Panc1 (cell line): ENCODE measurements around the gene BTRC. TPM values are rescaled to one million over a fixed set of nuclear protein-coding genes. Genes with fewer than 3 reads are reported as not detected.
"Not testable (repeated sequence)": the region's sequence is repeated elsewhere in the genome, so short reads cannot be mapped to it uniquely, and the experiment has no call there.

ENCODE experiments used
- ATAC-seq: fragments of 200-7000 bp; cut with Tn5 transposase; 2 replicates; pipeline ENCODE4 v1.9.1; 2020; ENCODE audit warnings: mild to moderate bottlenecking, moderate library complexity
- BruUV-seq: library from RNA; stranded (reverse); fragments of 400-500 nt; replicated peaks from 2 replicates; lab custom pipeline; 2021; lab: Mats Ljungman, UMichigan
- CTCF ChIA-PET: fragments of 300-600 bp; sonication (Branson Sonifier 250); formaldehyde crosslinking; loops from one replicate; lab custom pipeline; 2022; ENCODE audit warnings: antibody characterized with exemption; lab: Charles Lee
- POLR2A ChIA-PET: fragments of 300-600 bp; sonication (Branson Sonifier 250); formaldehyde crosslinking; loops from one replicate; lab custom pipeline; 2022; ENCODE audit warnings: antibody characterized with exemption; lab: Charles Lee
- DNase-seq: peaks from one replicate; pipeline ENCODE4 v3.0.0-alpha.2; 2010; ENCODE audit warnings: low read depth, low spot score
- H3K27ac ChIP-seq: 2 replicates; pipeline ENCODE4 v1.5.1; 2011; ENCODE audit warnings: mild to moderate bottlenecking, low read length, inconsistent platforms
- H3K27me3 ChIP-seq: fragments of 200-500 bp; sonication (Bioruptor generic); 2 replicates; pipeline ENCODE4 v1.6.0; 2014; ENCODE audit warnings: low read length, inconsistent platforms; ENCODE audit not compliant: control insufficient read depth, insufficient read depth
- H3K36me3 ChIP-seq: fragments of 200-500 bp; sonication (Bioruptor generic); 2 replicates; pipeline ENCODE4 v1.5.1; 2014; ENCODE audit warnings: inconsistent platforms, mild to moderate bottlenecking, low read length, moderate library complexity; ENCODE audit not compliant: control insufficient read depth, insufficient read depth
- H3K4me1 ChIP-seq: 2 replicates; pipeline ENCODE4 v1.5.1; 2011; ENCODE audit warnings: inconsistent platforms, mild to moderate bottlenecking, low read length, moderate library complexity; ENCODE audit not compliant: control insufficient read depth, insufficient read depth
- H3K4me3 ChIP-seq, 2 experiments: 2 replicates each; pipeline ENCODE4 v1.5.1; 2011 to 2012; ENCODE audit warnings: low read depth in 2 of 2, low read length in 2 of 2, mild to moderate bottlenecking in 2 of 2, inconsistent platforms in 1 of 2, moderate library complexity in 1 of 2
- H3K9me3 ChIP-seq: fragments of 200-500 bp; sonication (Bioruptor generic); 2 replicates; pipeline ENCODE4 v1.5.1; 2014; ENCODE audit warnings: low read depth, mild to moderate bottlenecking, inconsistent platforms, low read length, moderate library complexity; ENCODE audit not compliant: control insufficient read depth, insufficient read depth
- POLR2AphosphoS5 ChIP-seq: IDR thresholded peaks from 2 replicates; pipeline ENCODE4 v1.6.1; 2012; ENCODE audit warnings: mild to moderate bottlenecking, low read depth, low read length, moderate library complexity
- SIN3A ChIP-seq: IDR thresholded peaks from 2 replicates; pipeline ENCODE4 v1.6.1; 2012; ENCODE audit warnings: low read depth, mild to moderate bottlenecking, low read length, moderate library complexity, borderline replicate concordance; ENCODE audit not compliant: insufficient read depth
- TCF7L2 ChIP-seq: IDR thresholded peaks from 2 replicates; pipeline ENCODE4 v1.6.1; 2011; ENCODE audit warnings: mild to moderate bottlenecking, low read depth, low read length, inconsistent platforms
- in situ Hi-C: cut with HindIII; loops from 2 replicates; pipeline ENCODE4 v1.10.0; 2016; ENCODE audit warnings: low sequenced_read_pairs, low pct_unique_long_range_greater_than_20kb
- intact Hi-C: fragments of 100-400 bp; cut with micrococcal nuclease; formaldehyde crosslinking; loops from one replicate; pipeline ENCODE4 v1.10.0; 2022; ENCODE audit not compliant: unreplicated experiment
- total RNA-seq: library from RNA; stranded (reverse); gene quantifications from one replicate; pipeline ENCODE4 v1.2.1, GENCODE V29; 2021; ENCODE audit not compliant: unreplicated experiment
- TF ChIP-seq, protein P1 (sequence below): fragments of 450-650 bp; IDR thresholded peaks from 2 replicates; pipeline ENCODE4 v1.5.1; 2017; ENCODE audit warnings: mild to moderate bottlenecking
- TF ChIP-seq, protein P2 (sequence below), 2 experiments: IDR thresholded peaks; 2 replicates each; pipeline ENCODE4 v1.6.1; 2011 to 2012; ENCODE audit warnings: low read depth in 2 of 2, control low read depth in 1 of 2, low read length in 1 of 2, mild to moderate bottlenecking in 1 of 2, moderate library complexity in 1 of 2; ENCODE audit not compliant: insufficient read depth in 1 of 2

Gene BTRC
- total RNA-seq, 1 experiment from 2014 or later: 22.1 TPM

DNA sequence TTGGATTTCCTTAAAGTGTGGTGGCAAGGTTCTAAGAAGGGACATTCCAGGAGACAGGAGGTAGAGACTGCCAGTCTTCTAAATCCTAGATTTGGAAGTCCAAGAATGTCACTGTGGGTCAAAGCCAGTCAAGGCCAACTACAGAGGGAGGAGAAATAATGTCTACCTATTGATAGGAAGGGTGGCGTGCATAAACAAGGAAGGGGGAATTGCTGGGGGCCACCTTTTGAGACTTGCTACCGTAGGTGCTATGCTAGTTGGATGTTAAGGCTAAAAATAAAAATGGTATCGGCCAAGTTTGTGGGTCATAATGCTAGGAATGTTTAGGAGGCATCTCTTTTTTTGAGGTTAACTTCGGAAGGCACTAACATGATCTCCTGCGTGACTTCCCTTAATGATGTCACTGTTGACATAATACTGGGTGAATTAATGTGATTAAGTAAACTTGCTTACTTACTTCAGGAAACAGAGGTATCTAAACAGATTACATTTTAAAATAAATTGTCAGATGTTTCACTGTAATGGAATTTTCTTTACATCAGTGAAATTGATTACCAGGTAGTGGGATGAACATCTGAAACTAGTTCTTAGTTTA is 4.8 kb downstream of the BTRC start:
- Histone ChIP-seq H3K4me1 (peaks cover 9% of the 10 kb centered on the region; the same call in 1 of the 2 replicates), H3K27ac (no peak overlapping the region), H3K27me3 (no peaks in the 10 kb centered on the region), H3K9me3 (no peaks in the 10 kb centered on the region), H3K4me3 (no peak overlapping the region), H3K36me3 (peaks cover 7% of the 10 kb centered on the region; the same call in 1 of the 2 replicates)
- ATAC-seq (no peak), DNase-seq (no peak)
- no TSS peak for BruUV-seq
- POLR2A ChIA-PET: no interaction called here
- TF ChIP-seq SIN3A (no peak), TCF7L2 (no peak), POLR2AphosphoS5 (no peak)
- TF ChIP-seq, protein P1, sequence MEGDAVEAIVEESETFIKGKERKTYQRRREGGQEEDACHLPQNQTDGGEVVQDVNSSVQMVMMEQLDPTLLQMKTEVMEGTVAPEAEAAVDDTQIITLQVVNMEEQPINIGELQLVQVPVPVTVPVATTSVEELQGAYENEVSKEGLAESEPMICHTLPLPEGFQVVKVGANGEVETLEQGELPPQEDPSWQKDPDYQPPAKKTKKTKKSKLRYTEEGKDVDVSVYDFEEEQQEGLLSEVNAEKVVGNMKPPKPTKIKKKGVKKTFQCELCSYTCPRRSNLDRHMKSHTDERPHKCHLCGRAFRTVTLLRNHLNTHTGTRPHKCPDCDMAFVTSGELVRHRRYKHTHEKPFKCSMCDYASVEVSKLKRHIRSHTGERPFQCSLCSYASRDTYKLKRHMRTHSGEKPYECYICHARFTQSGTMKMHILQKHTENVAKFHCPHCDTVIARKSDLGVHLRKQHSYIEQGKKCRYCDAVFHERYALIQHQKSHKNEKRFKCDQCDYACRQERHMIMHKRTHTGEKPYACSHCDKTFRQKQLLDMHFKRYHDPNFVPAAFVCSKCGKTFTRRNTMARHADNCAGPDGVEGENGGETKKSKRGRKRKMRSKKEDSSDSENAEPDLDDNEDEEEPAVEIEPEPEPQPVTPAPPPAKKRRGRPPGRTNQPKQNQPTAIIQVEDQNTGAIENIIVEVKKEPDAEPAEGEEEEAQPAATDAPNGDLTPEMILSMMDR: no peak
- TF ChIP-seq, protein P2, sequence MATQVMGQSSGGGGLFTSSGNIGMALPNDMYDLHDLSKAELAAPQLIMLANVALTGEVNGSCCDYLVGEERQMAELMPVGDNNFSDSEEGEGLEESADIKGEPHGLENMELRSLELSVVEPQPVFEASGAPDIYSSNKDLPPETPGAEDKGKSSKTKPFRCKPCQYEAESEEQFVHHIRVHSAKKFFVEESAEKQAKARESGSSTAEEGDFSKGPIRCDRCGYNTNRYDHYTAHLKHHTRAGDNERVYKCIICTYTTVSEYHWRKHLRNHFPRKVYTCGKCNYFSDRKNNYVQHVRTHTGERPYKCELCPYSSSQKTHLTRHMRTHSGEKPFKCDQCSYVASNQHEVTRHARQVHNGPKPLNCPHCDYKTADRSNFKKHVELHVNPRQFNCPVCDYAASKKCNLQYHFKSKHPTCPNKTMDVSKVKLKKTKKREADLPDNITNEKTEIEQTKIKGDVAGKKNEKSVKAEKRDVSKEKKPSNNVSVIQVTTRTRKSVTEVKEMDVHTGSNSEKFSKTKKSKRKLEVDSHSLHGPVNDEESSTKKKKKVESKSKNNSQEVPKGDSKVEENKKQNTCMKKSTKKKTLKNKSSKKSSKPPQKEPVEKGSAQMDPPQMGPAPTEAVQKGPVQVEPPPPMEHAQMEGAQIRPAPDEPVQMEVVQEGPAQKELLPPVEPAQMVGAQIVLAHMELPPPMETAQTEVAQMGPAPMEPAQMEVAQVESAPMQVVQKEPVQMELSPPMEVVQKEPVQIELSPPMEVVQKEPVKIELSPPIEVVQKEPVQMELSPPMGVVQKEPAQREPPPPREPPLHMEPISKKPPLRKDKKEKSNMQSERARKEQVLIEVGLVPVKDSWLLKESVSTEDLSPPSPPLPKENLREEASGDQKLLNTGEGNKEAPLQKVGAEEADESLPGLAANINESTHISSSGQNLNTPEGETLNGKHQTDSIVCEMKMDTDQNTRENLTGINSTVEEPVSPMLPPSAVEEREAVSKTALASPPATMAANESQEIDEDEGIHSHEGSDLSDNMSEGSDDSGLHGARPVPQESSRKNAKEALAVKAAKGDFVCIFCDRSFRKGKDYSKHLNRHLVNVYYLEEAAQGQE (IDR thresholded peaks at IDR 0.05; ENCODE audit: insufficient read depth in 1 of 2, low read depth in 2 of 2, low read length in 1 of 2): no peak
- CTCF ChIA-PET: no interaction called here
- intact Hi-C loops: no loop called here
- in situ Hi-C loops: no loop called here

DNA sequence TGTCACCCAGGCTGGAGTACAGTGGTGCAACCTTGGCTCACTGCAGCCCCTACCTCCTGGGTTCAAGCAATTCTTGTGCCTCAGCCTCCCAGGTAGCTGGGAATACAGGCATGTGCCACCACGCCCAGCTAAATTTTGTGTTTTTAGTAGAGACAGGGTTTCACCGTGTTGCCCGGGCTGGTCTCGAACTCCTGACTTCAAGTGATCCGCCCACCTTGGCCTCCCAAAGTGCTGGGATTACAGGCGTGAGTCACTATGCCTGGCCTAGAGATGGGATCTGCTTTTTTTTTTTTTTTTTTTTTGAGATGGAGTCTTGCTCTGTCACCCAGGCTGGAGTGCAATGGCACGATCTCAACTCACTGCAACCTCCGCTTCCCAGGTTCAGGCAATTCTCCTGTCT is 6.1 kb downstream of the BTRC start:
- POLR2A ChIA-PET, H3K27me3 ChIP-seq, H3K36me3 ChIP-seq, H3K4me3 ChIP-seq, intact Hi-C loops, in situ Hi-C loops, ATAC-seq, H3K4me1 ChIP-seq, H3K9me3 ChIP-seq, BruUV-seq, DNase-seq, H3K27ac ChIP-seq: not testable (repeated sequence)
- CTCF ChIA-PET: interaction anchor here (0.6 kb wide), 1 partner anchor 82 kb away, joined by 4 read pairs; no protein-coding TSS in a partner anchor

GRCh38 chr10:101360841-101361240 is 6.9 kb downstream of the BTRC start:
- in situ Hi-C loops, H3K36me3 ChIP-seq, intact Hi-C loops, BruUV-seq, H3K9me3 ChIP-seq, CTCF ChIA-PET, H3K4me3 ChIP-seq, H3K4me1 ChIP-seq, ATAC-seq, H3K27me3 ChIP-seq, DNase-seq, H3K27ac ChIP-seq: not testable (repeated sequence)
- POLR2A ChIA-PET: interaction anchor here (0.5 kb wide), 1 partner anchor 22 kb away, joined by 9 read pairs; no protein-coding TSS in a partner anchor
